Skeletal muscle satellite cell (primary cell): ENCODE measurements around the gene RAD1. TPM values are rescaled to one million over a fixed set of nuclear protein-coding genes. Genes with fewer than 3 reads are reported as not detected.
A peak's percentile ranks its signal among the peaks of the same experiment; 100 is the strongest.

Experiments
- H3K27me3 ChIP-seq: 2 replicates; pipeline ENCODE4 v1.7.0; 2013; ENCODE audit warnings: low read length; ENCODE audit not compliant: control insufficient read depth, insufficient read depth
- H3K36me3 ChIP-seq: 2 replicates; pipeline ENCODE4 v1.7.0; 2013; ENCODE audit warnings: mild to moderate bottlenecking, control low read depth, low read length; ENCODE audit not compliant: insufficient read depth
- H3K4me1 ChIP-seq: 2 replicates; pipeline ENCODE4 v1.7.0; 2013; ENCODE audit warnings: low read length; ENCODE audit not compliant: control insufficient read depth, insufficient read depth
- H3K4me2 ChIP-seq: 2 replicates; pipeline ENCODE4 v1.7.0; 2013; ENCODE audit warnings: mild to moderate bottlenecking, low read length
- H3K4me3 ChIP-seq: 2 replicates; pipeline ENCODE4 v1.7.0; 2013; ENCODE audit warnings: low read length
- H3K9ac ChIP-seq: 2 replicates; pipeline ENCODE4 v1.7.0; 2013; ENCODE audit warnings: mild to moderate bottlenecking, low read depth, low read length, moderate library complexity
- H3K9me3 ChIP-seq: replicated peaks from 2 replicates; pipeline ENCODE4 v1.7.0; 2013; ENCODE audit warnings: mild to moderate bottlenecking, control low read depth, low read length
- total RNA-seq: library from RNA; depleted of rRNA; stranded (reverse); fragments of >200 nt; gene quantifications from 2 replicates; pipeline ENCODE4 v1.2.3, GENCODE V29; 2012; rRNA removed

RAD1 gene
- 20.1 and 25.1 TPM in 2 replicates for total RNA-seq

DNA sequence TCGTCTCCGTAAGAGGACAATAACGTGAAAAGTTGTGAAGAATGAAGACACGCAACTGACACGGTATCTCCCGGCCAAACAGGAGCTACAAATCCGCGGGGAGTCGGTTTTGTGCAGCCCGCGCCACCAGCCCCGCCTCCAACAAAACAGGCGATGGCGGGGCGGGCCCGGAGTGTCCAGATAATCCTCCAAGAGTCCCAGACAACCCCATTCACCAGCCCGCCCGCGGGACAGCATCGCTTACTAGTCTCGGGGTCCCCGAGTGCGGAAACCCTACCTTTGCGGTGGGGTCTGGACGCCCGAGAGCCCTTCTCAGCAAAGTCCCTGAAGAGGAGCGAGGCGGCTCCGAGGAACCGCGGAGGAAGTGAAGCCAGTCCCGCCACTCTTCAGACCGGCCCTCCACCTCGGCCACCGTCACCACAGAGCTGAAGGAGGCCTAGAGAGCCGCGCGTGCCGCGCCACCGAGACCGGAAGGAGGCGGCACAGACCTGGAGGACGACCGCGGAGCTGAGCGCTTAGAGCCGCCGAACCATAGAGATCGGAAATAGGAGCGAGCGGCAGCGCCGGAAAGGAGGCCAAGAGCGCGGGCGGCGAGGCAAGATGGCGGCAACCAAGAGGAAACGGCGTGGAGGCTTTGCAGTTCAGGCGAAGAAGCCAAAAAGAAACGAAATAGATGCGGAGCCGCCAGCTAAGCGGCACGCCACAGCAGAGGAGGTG, at the start of gene RAD1, which contains the start of gene BRIX1:
Gene RAD1, minus strand, starts transcription at position 366 of the 717 bp plus-strand sequence. CDS start 612 bp downstream, outside the sequence.
Gene BRIX1, plus strand, starts transcription at position 573 of the 717 bp plus-strand sequence. Its CDS starts 28 bp downstream, at position 601.
- H3K9me3 ChIP-seq: no peaks in the 10 kb centered on the region
- H3K4me3 ChIP-seq: peak within 1 kb of the TSS; percentile 97
- H3K4me1 ChIP-seq: peaks cover 28% of the 10 kb centered on the region
- H3K9ac ChIP-seq: peak within 1 kb of the TSS; percentile 93
- no peaks in the 10 kb centered on the region for H3K27me3 ChIP-seq
- peak within 1 kb of the TSS; percentile 92 for H3K4me2 ChIP-seq
- peaks cover 22% of the 10 kb centered on the region for H3K36me3 ChIP-seq

DNA sequence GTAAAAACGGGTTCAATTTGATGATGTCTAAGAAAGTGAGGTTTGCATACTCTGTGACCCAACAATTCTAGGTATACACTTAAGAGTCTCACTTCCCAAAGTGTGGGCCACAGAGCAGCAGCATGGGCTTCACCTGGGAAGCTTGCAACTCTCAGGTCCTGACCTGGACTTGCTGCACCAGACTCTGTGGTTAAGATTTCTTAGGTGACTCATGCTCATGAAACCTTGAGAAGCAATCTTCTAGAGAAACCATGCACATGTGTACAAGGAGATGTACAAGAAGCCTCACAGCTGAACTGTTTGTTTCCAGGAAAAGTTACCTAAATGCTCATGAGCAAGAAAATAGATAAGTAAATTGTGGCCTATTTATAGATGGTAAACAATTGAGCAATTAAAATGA, 44.0 kb upstream of the RAD1 start:
- Histone ChIP-seq H3K4me1 (peaks cover 2% of the 10 kb centered on the region), H3K4me2 (no peak overlapping the region), H3K9ac (no peak overlapping the region), H3K27me3 (no peaks in the 10 kb centered on the region), H3K4me3 (no peak overlapping the region), H3K36me3 (peaks cover 19% of the 10 kb centered on the region), H3K9me3 (no peaks in the 10 kb centered on the region)

- Histone ChIP-seq H3K27me3 (no peaks in the 10 kb centered on the region), H3K9ac (no peak overlapping the region), H3K4me1 (peaks cover 2% of the 10 kb centered on the region), H3K9me3 (no peaks in the 10 kb centered on the region), H3K4me3 (no peak overlapping the region), H3K4me2 (no peak overlapping the region), H3K36me3 (peaks cover 21% of the 10 kb centered on the region)
These were observed 42.8 kb upstream of the RAD1 start for GRCh38 chr5:34957857-34958690.

GRCh38 chr5:34957321-34957720, 42.0 kb upstream of the RAD1 start:
- H3K4me1 ChIP-seq: peaks cover 2% of the 10 kb centered on the region
- H3K36me3 ChIP-seq: peaks cover 23% of the 10 kb centered on the region
- no peak overlapping the region for H3K9ac ChIP-seq
- no peaks in the 10 kb centered on the region for H3K27me3 ChIP-seq
- no peaks in the 10 kb centered on the region for H3K9me3 ChIP-seq
- no peak overlapping the region for H3K4me2 ChIP-seq
- H3K4me3 ChIP-seq: no peak overlapping the region

GRCh38 chr5:34944460-34945047, 29.2 kb upstream of the RAD1 start:
- Histone ChIP-seq H3K9me3 (no peaks in the 10 kb centered on the region), H3K4me3 (no peak overlapping the region), H3K9ac (no peak overlapping the region), H3K27me3 (no peaks in the 10 kb centered on the region), H3K4me2 (no peak overlapping the region), H3K36me3 (peaks cover 52% of the 10 kb centered on the region), H3K4me1 (no peaks in the 10 kb centered on the region)

DNA sequence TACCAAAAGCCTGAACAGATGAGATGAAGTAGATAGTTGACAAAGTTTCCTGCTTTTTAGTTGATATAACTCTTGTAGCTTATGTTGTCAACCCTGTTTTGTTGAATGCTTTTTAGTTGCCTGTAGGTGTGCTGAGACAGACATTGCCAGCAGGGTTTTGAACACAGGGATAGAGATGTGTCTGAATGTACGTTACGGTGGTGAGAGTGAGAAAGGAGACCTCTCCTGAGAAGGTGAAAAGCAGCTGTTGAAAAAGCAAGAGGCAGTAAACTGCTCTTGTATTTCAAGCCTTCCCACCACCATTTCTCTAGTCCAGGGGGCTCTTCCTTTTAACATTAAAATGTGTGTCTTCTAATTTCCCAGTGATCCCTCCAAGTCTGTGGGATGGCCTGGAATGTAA, 28.7 kb upstream of the RAD1 start:
- no peak overlapping the region for H3K4me2 ChIP-seq
- H3K27me3 ChIP-seq: no peaks in the 10 kb centered on the region
- H3K36me3 ChIP-seq: peaks cover 50% of the 10 kb centered on the region
- no peaks in the 10 kb centered on the region for H3K4me1 ChIP-seq
- H3K4me3 ChIP-seq: no peak overlapping the region
- H3K9me3 ChIP-seq: no peaks in the 10 kb centered on the region
- no peak overlapping the region for H3K9ac ChIP-seq

DNA sequence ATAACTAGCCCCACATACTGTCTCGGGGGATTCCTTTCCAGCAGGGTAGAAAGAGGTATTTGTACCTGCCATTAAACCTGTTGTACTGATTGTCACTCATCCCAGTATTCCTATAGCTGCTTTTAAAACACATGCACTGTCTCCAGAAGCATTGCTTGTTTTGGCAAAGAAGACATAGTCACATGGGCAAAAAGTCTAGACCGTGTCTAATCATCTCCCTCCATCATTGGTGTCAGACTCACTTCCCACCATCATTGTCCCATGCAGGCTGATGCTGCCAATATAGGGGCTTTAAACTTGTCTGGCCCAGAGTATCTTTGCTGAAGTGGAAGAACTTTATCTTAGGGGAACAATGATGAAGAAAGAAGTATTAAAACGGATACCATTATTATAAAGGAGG, 26.6 kb upstream of the RAD1 start:
- no peak overlapping the region for H3K9ac ChIP-seq
- peaks cover 65% of the 10 kb centered on the region for H3K36me3 ChIP-seq
- H3K27me3 ChIP-seq: no peaks in the 10 kb centered on the region

GRCh38 chr5:34932947-34933346, 17.6 kb upstream of the RAD1 start:
- H3K4me2 ChIP-seq: no peak overlapping the region
- no peak overlapping the region for H3K4me3 ChIP-seq
- H3K36me3 ChIP-seq: peaks cover 21% of the 10 kb centered on the region
- peaks cover 10% of the 10 kb centered on the region for H3K4me1 ChIP-seq
- no peaks in the 10 kb centered on the region for H3K27me3 ChIP-seq
- H3K9me3 ChIP-seq: no peaks in the 10 kb centered on the region
- no peak overlapping the region for H3K9ac ChIP-seq

More for the DNA sequence above, 26.6 kb upstream of the RAD1 start:
- Histone ChIP-seq H3K4me2 (no peak overlapping the region), H3K9me3 (no peaks in the 10 kb centered on the region), H3K4me3 (no peak overlapping the region), H3K4me1 (no peaks in the 10 kb centered on the region)

GRCh38 chr5:34930870-34931269, 15.6 kb upstream of the RAD1 start:
- Histone ChIP-seq H3K4me3 (peak overlapping the region; percentile 89), H3K9ac (peak overlapping the region; percentile 86), H3K27me3 (no peaks in the 10 kb centered on the region), H3K9me3 (no peaks in the 10 kb centered on the region), H3K36me3 (peaks cover 21% of the 10 kb centered on the region), H3K4me1 (peaks cover 10% of the 10 kb centered on the region), H3K4me2 (peak overlapping the region; percentile 87)

- Histone ChIP-seq H3K9me3 (no peaks in the 10 kb centered on the region), H3K27me3 (no peaks in the 10 kb centered on the region), H3K9ac (peak overlapping the region; percentile 86), H3K4me1 (peaks cover 10% of the 10 kb centered on the region), H3K4me3 (peak overlapping the region; percentile 89), H3K36me3 (peaks cover 22% of the 10 kb centered on the region), H3K4me2 (peak overlapping the region; percentile 87)
These were observed 15.1 kb upstream of the RAD1 start for GRCh38 chr5:34930462-34930844.

GRCh38 chr5:34929720-34930461, 14.6 kb upstream of the RAD1 start:
- Histone ChIP-seq H3K4me2 (peak overlapping the region; percentile 87), H3K9me3 (no peaks in the 10 kb centered on the region), H3K9ac (peak overlapping the region; percentile 86), H3K4me1 (peaks cover 10% of the 10 kb centered on the region), H3K4me3 (peak overlapping the region; percentile 89), H3K36me3 (peaks cover 27% of the 10 kb centered on the region), H3K27me3 (no peaks in the 10 kb centered on the region)
